Endodermal cell (in vitro differentiated cells): ENCODE measurements around the gene NTRK3. TPM values are rescaled to one million over a fixed set of nuclear protein-coding genes. Genes with fewer than 3 reads are reported as not detected.

ENCODE experiments used
- DNase-seq: peaks from one replicate; pipeline ENCODE4 v3.0.0-alpha.2; 2017
- H3K27ac ChIP-seq: 2 replicates; pipeline ENCODE4 v1.5.1; 2013; ENCODE audit warnings: mild to moderate bottlenecking, low read depth, low read length, moderate library complexity
- H3K27me3 ChIP-seq: 2 replicates; pipeline ENCODE4 v1.6.1; 2013; ENCODE audit warnings: mild to moderate bottlenecking, low read length, moderate library complexity; ENCODE audit not compliant: insufficient read depth, control insufficient read depth, poor library complexity, severe bottlenecking
- H3K36me3 ChIP-seq: 2 replicates; pipeline ENCODE4 v1.7.0; 2013; ENCODE audit warnings: mild to moderate bottlenecking, low read length, moderate library complexity; ENCODE audit not compliant: control insufficient read depth, insufficient read depth
- H3K4me1 ChIP-seq: one replicate; pipeline ENCODE4 v1.7.0; 2013; ENCODE audit warnings: low read length; ENCODE audit not compliant: control insufficient read depth, insufficient read depth
- H3K4me3 ChIP-seq: 2 replicates; pipeline ENCODE4 v1.5.1; 2013; ENCODE audit warnings: mild to moderate bottlenecking, low read length, moderate library complexity
- H3K9ac ChIP-seq: 2 replicates; pipeline ENCODE4 v1.6.1; 2013; ENCODE audit warnings: mild to moderate bottlenecking, low read length, moderate library complexity; ENCODE audit not compliant: poor library complexity, severe bottlenecking; ENCODE audit errors: extremely low read depth
- H3K9me3 ChIP-seq: 2 replicates; pipeline ENCODE4 v1.6.1; 2013; ENCODE audit warnings: mild to moderate bottlenecking, low read length, moderate library complexity; ENCODE audit not compliant: control insufficient read depth
- H3K27ac Mint-ChIP-seq: 2 replicates; pipeline ENCODE4 v1.8.0; 2020; ENCODE audit warnings: mixed read lengths
- H3K27me3 Mint-ChIP-seq: 2 replicates; pipeline ENCODE4 v1.8.0; 2021; ENCODE audit warnings: mild to moderate bottlenecking, mixed read lengths; ENCODE audit not compliant: insufficient read depth
- H3K36me3 Mint-ChIP-seq: 2 replicates; pipeline ENCODE4 v1.8.0; 2020; ENCODE audit warnings: low read depth, mixed read lengths
- H3K4me1 Mint-ChIP-seq: 2 replicates; pipeline ENCODE4 v1.8.0; 2020; ENCODE audit warnings: mixed read lengths
- H3K4me3 Mint-ChIP-seq: 2 replicates; pipeline ENCODE4 v1.8.0; 2020; ENCODE audit warnings: mild to moderate bottlenecking, moderate library complexity, mixed read lengths
- H3K9me3 Mint-ChIP-seq: 2 replicates; pipeline ENCODE4 v1.8.0; 2020; ENCODE audit warnings: mild to moderate bottlenecking, mixed read lengths
- WGBS, 2 experiments: methylation state at CpG; one replicate each; pipeline versions ENCODE4 v1.1.5 to v1.1.7; 2013; ENCODE audit warnings: missing lambda C conversion rate in 2 of 2, mixed read lengths in 1 of 2; ENCODE audit not compliant: insufficient coverage in 1 of 2, insufficient read length in 1 of 2; 5-methylcytosine and 5-hydroxymethylcytosine counted together
- total RNA-seq, 2 donors: library from RNA; stranded (reverse); fragmentation: NEBNext Ultra II Directional in 1 of 2; extraction: Animal tissue kit (Norgen Biotek cat#: 25700) in 1 of 2; gene quantifications; 2 replicates in 1 of 2; 3 replicates in 1 of 2; pipeline ENCODE4 v1.2.1, GENCODE V29; 2021
- TF ChIP-seq, protein P1 (sequence below): fragments of 200-600 bp; sonication (generic); conservative IDR thresholded peaks from 2 replicates; pipeline ENCODE4 v1.5.0; 2021; ENCODE audit warnings: antibody characterized with exemption, mild to moderate bottlenecking

Gene NTRK3
- total RNA-seq, 2 donors from 2014 or later, result 0.11 to 0.86 TPM

DNA sequence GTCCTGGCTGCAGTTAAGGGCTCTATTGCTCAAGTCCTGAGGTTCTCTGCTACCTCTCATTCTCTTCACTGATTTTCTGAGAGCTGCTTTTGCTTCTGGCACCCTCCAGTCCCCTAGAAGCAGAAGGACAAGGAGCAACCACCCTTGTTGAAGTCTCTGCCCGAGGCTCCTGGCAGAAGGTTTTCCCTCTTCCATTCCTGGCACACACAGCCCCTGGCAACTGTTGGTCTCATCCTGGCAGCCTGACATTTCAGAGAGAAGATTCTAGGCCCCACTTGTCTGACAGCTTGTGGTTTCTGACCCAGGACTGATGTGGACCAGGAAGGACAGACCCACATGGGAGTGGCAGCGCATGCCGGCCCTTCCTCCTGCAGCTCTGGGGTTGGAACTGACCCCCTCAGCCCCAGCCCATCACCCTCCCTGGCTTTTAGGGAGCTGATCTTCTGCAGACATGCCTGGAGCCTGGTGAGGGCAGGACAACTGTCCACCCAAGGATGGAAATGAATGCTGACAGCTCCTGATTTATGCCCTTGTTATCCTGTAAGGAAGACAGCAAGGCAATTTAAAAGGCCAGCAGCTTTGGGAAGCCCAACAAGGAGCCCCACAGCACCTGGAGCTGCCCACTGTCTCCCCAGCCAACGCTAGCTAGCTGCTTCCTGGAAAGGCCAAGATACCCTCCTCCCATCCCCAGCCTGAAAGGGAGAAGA, 13.0 kb upstream of the NTRK3 start:
- 85% methylated on average over 4 of the region's 4 CpGs; no CpG with 5 or more reads in 1 of the 2 experiments for WGBS, 2 experiments
- TF ChIP-seq, protein P1, sequence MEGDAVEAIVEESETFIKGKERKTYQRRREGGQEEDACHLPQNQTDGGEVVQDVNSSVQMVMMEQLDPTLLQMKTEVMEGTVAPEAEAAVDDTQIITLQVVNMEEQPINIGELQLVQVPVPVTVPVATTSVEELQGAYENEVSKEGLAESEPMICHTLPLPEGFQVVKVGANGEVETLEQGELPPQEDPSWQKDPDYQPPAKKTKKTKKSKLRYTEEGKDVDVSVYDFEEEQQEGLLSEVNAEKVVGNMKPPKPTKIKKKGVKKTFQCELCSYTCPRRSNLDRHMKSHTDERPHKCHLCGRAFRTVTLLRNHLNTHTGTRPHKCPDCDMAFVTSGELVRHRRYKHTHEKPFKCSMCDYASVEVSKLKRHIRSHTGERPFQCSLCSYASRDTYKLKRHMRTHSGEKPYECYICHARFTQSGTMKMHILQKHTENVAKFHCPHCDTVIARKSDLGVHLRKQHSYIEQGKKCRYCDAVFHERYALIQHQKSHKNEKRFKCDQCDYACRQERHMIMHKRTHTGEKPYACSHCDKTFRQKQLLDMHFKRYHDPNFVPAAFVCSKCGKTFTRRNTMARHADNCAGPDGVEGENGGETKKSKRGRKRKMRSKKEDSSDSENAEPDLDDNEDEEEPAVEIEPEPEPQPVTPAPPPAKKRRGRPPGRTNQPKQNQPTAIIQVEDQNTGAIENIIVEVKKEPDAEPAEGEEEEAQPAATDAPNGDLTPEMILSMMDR, result no peak
- Mint-ChIP-seq H3K4me1 (no peaks in the 10 kb centered on the region), H3K27ac (no peak overlapping the region), H3K9me3 (no peaks in the 10 kb centered on the region), H3K36me3 (no peaks in the 10 kb centered on the region), H3K4me3 (no peak overlapping the region), H3K27me3 (peaks cover 87% of the 10 kb centered on the region)
- H3K4me3 ChIP-seq, result no peak overlapping the region
- no peak overlapping the region for H3K27ac ChIP-seq
- no peaks in the 10 kb centered on the region for H3K4me1 ChIP-seq
- H3K9me3 ChIP-seq, result no peaks in the 10 kb centered on the region
- DNase-seq, result no peak
- no peak overlapping the region for H3K9ac ChIP-seq
- H3K36me3 ChIP-seq, result no peaks in the 10 kb centered on the region
- peaks cover 71% of the 10 kb centered on the region for H3K27me3 ChIP-seq

DNA sequence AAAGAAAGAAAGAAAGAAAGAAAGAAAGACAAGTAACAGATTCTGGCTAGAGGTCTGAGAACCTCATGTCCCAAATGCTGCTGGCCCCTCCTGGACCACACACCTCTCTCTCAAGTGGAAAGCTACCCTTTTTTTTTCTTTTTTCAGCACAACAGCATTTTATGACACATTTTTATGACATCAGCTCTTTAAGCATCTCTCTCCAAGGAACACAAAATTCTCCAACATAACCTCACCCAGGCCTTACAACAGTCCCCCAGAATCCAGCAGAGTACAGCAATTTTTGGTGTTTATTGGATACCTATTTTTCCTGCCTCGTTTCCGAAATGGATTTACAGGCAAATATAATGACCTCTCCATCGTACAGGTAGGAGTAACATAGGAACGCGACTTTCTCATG, 11.2 kb upstream of the NTRK3 start:
- peaks cover 92% of the 10 kb centered on the region for H3K27me3 Mint-ChIP-seq
- Histone ChIP-seq H3K4me3 (no peak overlapping the region), H3K27ac (no peak overlapping the region), H3K4me1 (no peaks in the 10 kb centered on the region), H3K27me3 (peaks cover 83% of the 10 kb centered on the region), H3K9me3 (no peaks in the 10 kb centered on the region), H3K36me3 (no peaks in the 10 kb centered on the region), H3K9ac (no peak overlapping the region)
- 84 to 87% methylated on average over 5 of the region's 5 CpGs for WGBS, 2 experiments
- DNase-seq, result no peak
- TF ChIP-seq, protein P1, result no peak
- no peaks in the 10 kb centered on the region for H3K9me3 Mint-ChIP-seq
- H3K4me3 Mint-ChIP-seq, result no peak overlapping the region
- H3K27ac Mint-ChIP-seq, result no peak overlapping the region
- H3K36me3 Mint-ChIP-seq, result no peaks in the 10 kb centered on the region
- no peaks in the 10 kb centered on the region for H3K4me1 Mint-ChIP-seq

DNA sequence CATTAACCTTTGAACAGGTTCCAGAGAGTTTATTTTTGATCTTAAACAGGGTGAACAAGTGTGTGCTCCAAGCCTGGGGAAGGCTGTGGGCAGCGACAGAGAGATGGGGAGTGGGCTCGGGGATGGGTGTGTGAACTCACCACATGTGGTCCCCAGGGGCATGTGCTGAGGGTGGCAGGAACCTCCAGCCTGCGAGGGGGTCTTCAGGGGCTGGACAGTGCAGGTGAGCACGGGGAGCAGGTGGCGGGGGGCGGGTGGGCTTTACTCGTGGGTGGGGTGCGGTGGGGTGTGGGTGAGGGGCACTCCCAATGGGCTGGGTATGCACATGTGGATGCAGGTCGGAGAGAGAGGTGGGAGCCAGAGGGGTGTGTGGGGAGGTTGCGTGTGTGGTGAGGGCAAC, 9.6 kb upstream of the NTRK3 start:
- Mint-ChIP-seq H3K4me1 (no peaks in the 10 kb centered on the region), H3K27me3 (peaks cover 91% of the 10 kb centered on the region), H3K27ac (no peak overlapping the region), H3K36me3 (no peaks in the 10 kb centered on the region), H3K4me3 (no peak overlapping the region), H3K9me3 (no peaks in the 10 kb centered on the region)
- H3K36me3 ChIP-seq, result no peaks in the 10 kb centered on the region
- no peak for DNase-seq
- no peak overlapping the region for H3K4me3 ChIP-seq
- TF ChIP-seq, protein P1, result no peak
- H3K9me3 ChIP-seq, result no peaks in the 10 kb centered on the region
- no peak overlapping the region for H3K9ac ChIP-seq
- 86 to 88% methylated on average over 4 to 10 of the region's 10 CpGs for WGBS, 2 experiments
- H3K4me1 ChIP-seq, result no peaks in the 10 kb centered on the region
- peaks cover 83% of the 10 kb centered on the region for H3K27me3 ChIP-seq
- no peak overlapping the region for H3K27ac ChIP-seq
